Dermis microvascular lymphatic vessel endothelial cell (primary cell): ENCODE measurements around the gene KLHL33. TPM values are rescaled to one million over a fixed set of nuclear protein-coding genes. Genes with fewer than 3 reads are reported as not detected.

Source experiments
- DNase-seq, 2 donors: peaks; one replicate each; pipeline versions ENCODE4 v3.0.0 to v3.0.0-alpha.2; 2010; ENCODE audit warnings: low read depth in 2 of 2
- total RNA-seq: library from RNA; depleted of rRNA; stranded (reverse); fragments of >200 nt; gene quantifications from 2 replicates; pipeline ENCODE4 v1.2.1, GENCODE V29; 2014

KLHL33 gene, protein sequence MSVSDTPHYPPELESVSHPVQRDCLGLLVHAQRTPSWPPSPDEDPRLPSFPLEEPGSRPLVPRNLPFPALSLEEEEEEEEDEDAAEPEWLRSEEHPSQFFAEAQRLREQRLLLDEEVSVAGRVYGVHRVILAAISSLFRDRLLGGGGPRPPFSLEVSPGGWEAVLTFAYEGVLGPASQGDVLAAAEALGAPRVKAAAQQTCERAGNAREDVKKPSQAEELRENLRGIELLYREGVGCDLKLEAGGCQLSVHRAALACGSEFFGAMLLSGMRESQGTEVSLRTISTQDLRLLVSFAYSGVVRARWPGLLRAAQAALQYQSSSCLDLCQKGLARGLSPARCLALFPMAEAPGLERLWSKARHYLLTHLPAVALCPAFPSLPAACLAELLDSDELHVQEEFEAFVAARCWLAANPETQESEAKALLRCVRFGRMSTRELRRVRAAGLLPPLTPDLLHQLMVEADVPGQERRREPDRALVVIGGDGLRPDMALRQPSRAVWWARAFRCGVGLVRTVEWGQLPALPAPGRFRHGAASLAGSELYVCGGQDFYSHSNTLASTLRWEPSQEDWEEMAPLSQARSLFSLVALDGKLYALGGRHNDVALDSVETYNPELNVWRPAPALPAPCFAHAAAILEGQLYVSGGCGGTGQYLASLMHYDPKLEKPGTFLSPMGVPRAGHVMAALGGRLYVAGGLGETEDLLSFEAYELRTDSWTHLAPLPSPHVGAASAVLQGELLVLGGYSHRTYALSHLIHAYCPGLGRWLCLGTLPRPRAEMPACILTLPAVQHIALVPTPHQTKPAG
- under 0.01 and 0.13 TPM in 2 replicates for total RNA-seq

DNA sequence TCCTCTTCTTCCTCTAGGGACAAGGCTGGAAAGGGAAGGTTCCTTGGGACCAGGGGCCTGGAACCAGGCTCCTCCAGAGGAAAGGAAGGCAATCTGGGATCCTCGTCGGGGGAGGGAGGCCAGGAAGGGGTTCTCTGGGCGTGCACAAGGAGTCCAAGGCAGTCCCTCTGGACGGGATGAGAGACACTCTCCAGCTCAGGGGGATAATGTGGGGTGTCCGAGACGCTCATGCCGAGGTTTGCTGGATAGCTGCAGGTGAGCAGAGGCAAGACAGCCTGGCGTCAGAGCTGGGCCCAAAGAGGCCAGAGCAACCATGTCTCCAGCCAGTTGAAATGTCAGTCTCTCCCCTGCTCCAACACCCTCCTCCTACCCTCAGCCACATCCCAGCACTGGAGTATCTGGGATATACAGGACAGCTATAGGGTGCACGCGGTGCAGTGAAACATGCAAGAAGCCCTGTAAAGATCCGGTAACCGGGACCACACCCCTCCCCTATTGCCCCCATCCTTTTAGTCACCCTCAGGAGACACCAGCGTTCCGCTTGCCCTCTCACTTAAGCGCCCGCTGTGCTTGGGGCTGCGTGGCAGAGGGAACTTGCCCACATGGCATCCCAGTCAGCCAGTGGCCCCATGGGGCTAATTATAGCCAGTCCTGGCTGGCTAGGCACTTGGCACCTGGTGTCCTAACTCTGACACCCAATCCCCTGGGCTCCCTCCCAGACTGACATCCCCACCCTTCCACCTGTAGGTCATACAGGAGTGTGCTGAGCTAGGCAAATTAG lies at the start of gene KLHL33:
Gene KLHL33 (minus strand): TSS at position 585 of the 781 bp plus-strand sequence. CDS start 355 bp downstream, at position 230.
- DNase-seq, result no peak

DNA sequence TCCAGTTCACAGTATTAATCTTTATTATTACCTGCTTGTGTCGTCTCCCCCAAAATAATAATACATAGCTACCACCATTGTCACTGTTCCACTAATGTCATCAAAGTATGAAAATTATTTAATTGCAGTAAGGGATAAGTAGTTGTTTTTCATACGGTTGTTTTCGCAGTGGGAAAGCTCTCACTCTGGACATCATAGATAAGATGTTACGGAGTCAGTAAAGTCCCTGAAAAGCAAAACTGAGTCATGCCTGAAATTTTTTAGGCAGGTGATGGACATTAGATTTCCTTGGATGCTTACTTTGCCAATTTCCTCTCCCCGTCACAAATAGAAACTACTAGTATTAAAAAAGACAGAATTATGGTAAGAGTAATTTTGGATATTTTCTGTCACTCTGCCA lies 46.4 kb upstream of the KLHL33 start:
- DNase-seq, result no peak

DNA sequence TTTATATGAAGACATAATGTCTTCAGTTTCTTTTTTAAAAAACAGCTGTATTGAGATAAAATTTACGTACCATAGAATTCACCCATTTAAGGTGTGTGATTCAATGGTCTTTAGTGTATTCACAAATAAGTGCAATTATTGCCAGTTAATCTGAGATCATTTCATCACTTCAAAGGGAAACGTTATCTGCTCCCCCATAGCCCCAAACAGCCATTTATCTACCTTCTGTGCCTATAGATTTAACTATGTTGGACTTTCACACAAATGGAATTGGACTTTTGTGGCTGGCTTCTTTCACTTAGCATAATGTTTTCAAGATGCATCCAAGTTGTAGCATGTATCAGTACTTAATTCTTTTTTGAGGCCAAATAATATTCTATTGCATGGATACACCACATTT lies 42.9 kb upstream of the KLHL33 start:
- no peak for DNase-seq

DNA sequence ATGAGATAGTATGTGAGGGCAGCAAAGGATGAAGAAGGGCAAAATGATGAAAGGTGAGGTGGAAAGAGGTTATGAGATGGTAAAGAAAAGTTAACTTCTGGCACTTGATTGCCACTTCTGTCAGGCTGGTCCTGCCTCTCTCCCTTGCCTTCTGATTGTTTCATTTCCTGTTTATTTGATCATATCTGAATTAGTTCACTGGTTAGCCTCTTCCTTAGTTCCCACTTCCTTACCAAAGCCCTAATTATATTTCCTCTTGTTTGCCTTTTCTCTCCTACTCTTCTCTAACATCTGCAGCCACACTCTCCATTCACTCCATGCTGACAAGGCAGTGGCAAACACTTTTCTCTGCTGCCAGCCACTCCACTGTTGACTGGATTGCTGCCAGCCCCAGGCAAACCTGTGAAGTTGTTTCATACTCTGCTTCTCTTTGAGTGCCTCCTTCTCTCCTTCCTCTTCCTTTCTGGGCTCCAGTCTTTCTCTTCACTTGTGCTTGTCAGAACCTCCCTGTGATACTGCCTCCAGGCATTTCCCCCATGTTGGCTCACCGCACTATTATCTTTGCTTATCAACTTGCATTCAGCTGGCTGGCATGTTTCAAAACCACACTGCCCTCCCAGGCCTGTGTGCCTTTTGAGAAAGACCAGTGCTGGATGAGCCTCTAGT lies 41.4 kb upstream of the KLHL33 start:
- peak in 1 of 2 donors; percentile 50 for DNase-seq

DNA sequence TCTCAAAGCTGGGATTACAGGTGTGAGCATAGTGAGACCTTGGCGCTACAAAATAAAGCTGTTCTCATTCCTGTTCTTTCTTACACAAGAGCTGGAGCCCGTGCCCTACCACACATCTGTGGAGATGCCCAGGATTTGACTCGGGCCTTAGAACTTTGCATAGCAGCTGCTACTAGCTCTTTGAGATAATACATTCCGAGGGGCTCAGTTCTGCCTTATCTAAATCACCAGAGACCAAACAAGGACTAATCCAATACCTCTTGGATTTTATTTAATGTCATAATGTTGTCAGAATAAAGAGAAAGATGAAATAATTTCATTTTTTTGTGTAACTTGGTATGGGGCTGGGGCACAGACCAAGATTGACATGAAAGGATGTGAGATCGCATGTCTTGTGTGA lies 40.8 kb upstream of the KLHL33 start:
- no peak for DNase-seq

DNA sequence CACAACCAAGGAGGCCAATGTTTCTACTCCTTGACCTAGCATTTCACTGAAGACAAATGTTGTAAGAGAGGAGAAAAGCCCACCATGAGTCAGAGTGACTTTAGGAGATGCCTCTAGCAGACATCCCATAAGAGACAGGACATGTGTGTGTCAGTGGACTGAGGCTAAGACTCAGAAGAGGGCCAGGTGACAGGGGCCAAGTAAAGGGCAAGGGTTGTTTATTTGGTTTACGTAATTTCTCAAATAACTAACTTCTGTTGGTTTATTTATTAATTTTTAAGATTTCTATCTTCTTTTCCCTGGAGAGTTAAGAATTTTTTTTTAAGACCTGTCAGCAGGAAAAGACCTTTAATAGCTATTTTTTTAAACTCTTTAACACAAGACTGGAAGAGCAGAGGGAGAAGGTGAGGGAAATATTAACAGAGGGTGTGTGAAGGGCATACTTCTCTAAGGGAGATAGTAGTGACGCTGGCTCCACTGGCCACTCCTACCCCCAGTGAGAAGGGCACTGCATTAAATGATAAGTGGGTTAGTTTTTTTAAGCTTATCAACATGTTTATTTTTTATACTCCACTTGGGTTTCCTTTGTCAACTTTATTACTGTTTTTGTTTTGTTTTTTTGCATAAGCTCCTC lies 36.7 kb upstream of the KLHL33 start:
- DNase-seq, result no peak

DNA sequence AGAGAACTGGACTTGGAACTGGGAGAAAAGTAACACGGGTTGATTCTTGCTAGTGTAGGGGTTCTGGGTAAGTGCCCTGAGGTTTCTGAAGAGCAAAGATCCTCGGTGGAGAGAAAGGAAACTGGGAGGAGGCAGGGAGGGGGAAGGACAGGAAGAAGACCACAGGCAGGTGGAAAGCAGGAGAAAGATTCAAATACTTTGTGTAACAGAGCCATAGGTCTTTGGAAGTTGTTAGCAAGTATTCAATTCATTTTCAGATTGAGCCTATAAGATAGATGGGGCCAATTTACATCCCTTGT lies 34.6 kb upstream of the KLHL33 start:
- DNase-seq, result no peak

DNA sequence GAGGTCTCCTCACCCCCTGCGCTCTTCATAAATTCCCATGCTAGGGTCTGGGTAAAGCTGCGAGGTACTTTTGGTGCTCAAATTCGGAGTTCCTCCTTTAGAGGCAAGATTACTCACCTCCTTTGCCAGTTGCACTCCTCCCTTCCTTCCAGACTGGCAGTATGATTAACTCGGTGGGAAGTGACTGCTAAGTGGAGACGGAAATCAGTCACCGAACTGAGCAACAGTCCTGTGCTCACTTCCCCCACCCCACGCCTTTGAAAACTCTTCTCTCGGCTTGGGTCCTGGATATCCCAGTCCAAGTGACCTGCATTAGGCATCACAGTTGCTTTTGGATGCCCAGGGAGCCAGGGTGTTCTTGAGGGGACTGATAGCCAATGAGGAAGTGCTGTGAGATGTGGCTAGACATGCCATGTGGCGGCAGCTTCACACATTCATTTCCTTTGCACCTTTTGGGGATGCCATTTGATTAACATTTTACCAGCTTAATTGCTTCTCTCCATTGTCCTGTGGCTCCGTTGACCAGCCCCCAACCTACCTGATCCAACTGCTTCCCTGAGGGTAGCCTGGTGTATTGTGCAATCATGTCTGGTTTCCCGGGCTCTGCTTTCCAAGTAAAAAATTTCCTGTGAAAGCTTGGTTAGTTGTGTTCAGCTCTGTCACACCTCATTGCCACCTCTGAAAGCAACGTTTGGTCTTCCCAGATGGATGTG lies 34.1 kb upstream of the KLHL33 start:
- DNase-seq, result peak; percentile 27 to 85

DNA sequence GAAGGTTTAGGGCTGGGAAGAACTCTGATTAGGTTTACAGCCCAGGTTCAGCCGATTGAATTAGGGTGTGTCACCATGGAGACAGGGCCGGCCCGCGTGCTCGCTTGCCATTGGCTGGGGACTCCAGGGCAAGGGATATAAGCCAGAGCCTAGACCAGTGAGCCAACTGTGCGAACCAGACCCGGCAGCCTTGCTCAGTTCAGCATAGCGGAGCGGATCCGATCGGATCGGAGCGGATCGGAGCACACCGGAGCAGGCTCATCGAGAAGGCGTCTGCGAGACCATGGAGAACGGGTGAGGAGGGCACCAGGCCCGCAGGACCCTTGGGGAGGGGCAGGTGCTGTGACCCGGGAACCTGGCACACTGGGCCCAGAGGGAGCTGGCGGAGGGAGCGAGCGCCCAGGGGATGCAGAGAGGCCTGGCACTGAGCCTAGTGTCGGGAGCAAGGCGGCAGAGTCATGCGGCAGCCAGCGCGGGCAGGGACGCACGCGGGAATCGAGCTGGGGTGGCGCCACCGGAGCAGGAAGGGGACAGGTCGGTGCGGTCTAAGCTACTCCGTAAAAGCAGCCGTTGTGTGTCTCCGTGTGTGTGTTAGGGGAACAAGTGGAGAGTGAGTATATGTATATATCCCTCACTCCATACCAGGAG lies 33.4 kb upstream of the KLHL33 start, which contains the start of gene PNP:
Gene PNP (plus strand): TSS at position 165 of the 648 bp plus-strand sequence. CDS start 119 bp downstream, at position 284.
- DNase-seq, result peak; percentile 89 to 93

DNA sequence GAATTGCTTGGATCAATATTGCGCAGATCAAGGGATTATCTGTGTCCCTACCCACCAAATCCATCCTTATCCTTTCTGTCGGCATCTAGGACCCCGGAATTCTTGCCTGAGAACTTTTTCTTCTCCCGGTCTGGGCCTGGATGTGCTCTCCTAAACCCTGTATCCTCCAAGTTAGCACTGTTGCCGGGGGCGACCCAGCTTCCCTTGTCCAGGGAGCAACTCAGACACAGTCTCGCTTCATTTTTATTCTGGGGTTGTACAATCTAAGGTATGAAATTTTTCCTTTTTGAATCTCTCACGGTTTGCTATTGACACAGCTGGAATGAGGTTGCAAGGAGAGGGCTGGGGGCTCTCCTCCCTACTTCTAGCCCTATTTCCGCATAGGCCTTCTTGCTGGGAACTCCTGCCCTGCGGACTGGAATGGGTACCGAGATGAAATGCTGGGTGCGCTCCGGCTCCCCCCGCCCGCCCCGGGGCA lies 32.8 kb upstream of the KLHL33 start:
- DNase-seq, result no peak

DNA sequence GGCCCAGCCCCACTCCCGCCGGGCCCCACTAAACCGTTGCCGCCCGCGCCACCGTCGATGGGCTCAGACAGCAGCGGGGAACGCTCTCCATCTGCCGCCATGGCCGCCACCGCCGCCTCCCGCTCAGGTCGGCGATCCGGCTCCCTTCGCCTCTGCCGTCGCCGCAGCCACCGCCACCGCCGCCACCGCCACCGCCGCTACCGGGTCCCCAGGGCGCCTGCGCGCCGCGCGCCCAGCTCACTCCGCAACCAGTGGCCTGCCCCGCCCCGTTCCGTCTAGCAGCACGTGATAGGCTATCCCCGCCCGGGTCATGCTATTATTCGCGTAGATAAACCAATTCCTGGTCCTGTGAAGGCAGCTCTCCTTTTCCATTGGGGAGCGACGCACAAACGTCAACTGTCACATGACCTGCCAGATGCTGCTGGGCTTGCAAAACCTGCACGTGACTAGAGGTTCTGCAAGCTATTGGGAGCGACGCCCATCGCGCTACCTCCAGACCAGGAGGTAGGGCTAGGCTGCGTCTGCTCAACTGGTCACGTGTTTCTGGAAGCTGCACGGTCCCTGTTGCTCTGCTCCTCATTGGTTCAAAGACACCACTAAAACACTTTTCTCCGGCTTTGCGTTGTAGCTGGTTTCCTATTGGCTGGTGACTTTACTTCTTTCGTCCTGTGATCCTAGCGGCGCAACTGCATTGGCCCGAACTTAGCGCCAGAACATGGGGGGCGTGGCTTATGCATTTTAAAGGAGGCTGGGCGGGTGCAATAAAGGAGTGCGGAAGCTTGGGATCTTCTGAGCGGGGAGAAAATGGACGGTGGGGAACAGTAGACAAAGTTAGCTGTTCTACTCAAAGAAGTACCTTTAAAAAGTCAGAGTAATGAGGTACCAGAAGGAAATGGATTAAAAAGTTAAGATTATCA lies 25.5 kb upstream of the KLHL33 start, which contains the start of gene PIP4P1:
Gene PIP4P1 (minus strand): TSS at position 210 of the 917 bp plus-strand sequence. CDS start 109 bp downstream, at position 101.
- DNase-seq, result peak; percentile 100

DNA sequence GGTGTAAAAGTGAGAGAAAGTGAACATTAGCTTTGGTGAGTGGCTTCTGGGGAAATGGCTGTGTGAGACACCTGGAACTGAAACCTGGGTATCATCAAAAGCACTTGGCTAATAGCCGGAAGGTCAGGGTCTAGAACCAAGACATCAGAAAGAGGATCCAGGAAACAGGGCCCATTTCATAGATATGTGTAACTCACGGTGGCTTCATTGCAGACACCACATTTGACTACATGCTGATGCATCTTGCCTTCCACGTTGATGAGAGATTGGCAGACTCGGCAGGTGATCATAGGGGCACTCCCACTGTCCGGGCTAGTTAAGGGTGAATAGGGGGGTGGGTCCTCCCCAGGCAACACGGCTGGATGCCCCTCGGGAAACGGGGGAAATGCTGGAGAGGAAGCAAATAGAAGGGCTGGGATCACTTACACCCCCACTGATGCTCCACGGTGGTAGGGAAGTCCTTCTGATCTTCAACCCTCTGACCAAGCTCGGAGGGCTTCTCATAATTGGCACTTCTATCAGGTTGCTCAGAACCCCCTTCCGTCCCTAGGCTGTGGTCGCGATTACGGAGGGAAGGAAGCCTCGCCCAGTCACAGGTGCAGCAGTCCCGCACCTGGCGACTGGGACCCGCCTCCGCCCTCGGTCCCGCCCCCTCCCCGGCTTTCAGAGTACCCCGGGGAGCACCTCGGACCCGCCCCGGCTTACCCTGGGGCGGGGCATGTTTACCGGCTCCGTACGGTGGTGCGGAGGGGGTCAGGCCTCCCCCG lies 24.7 kb upstream of the KLHL33 start:
- DNase-seq, result peak in 1 of 2 donors; percentile 7

DNA sequence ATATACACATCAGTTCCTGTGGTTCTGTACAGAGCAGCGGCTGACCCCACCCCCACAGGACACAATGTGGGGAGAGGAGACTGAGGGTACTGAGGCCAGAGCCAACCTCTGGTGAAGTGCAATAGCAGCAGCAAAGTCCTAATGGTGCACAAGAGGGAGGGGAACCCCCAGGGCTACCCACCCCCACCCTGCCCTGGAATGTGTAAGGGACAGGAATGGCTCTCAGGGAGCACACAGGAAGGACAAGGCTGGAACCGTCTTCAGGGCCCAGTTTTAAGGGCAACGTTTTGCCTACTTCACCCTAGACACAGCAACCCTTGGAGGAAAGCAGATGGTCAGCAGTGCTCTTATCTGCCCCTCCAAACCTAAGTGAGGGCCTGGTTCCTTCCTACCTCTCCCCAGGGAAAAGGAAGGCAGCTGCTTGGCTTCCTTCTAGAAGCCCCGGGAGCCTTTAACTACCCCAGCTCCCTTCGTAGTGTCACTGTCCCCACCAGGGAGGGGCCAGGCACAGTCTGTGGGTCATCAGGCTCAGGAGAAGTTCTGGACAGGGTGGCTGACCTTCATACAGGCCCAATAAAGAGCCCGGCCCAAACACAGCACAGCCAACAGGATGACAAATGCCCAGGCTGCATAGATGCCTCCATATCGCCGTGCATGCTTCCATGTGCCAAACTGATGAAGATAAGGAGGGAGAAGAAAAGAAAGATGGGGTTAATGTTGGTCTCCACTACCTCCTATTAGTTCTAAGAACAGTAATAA lies 22.2 kb upstream of the KLHL33 start:
- no peak for DNase-seq

DNA sequence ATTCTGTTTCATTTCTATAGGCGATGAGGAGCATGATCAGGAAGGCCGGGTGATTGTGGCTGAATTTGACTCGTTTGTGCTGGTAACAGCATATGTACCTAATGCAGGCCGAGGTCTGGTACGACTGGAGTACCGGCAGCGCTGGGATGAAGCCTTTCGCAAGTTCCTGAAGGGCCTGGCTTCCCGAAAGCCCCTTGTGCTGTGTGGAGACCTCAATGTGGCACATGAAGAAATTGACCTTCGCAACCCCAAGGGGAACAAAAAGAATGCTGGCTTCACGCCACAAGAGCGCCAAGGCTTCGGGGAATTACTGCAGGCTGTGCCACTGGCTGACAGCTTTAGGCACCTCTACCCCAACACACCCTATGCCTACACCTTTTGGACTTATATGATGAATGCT lies 21.0 kb upstream of the KLHL33 start:
- no peak for DNase-seq

DNA sequence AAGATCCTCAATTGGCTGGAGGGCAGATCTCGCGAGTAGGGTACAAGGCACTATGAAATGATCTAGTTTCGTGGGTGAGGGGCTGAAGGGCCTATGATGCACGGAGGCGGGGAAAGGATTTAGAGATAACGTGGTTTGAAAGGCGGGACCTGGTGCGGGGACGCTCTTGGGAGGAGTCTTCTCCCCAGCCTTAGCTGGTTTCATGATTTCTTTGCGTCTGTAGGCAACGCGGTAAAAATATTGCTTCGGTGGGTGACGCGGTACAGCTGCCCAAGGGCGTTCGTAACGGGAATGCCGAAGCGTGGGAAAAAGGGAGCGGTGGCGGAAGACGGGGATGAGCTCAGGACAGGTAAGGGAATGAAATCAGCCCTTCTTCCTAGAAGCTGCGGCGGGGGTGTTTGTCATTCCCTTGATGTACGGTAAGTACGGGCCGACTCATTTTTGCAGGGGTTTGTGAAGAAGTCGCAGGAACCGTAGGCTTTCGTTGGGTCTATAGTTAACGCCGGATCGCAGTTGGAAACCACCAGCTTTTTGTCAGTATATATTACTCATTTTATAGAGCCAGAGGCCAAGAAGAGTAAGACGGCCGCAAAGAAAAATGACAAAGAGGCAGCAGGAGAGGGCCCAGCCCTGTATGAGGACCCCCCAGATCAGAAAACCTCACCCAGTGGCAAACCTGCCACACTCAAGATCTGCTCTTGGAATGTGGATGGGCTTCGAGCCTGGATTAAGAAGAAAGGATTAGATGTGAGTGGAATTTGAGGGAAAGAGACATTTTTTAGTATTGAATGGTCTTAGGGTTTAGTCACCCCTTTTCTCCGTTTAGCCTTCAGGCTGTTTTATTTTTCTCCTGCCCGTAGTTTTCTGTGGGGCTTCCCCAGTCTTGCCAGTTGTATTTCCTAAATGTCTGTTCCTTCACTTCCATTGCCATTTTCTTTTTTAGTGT lies 19.7 kb upstream of the KLHL33 start:
- DNase-seq, result peak in 1 of 2 donors; percentile 92
